ENCODE results near the gene SLC3A2. TPM values are rescaled to one million over a fixed set of nuclear protein-coding genes. Genes with fewer than 3 reads are reported as not detected.

Gene SLC3A2
- total RNA-seq, 1 donor from 2014 or later, result 143 TPM

DNA sequence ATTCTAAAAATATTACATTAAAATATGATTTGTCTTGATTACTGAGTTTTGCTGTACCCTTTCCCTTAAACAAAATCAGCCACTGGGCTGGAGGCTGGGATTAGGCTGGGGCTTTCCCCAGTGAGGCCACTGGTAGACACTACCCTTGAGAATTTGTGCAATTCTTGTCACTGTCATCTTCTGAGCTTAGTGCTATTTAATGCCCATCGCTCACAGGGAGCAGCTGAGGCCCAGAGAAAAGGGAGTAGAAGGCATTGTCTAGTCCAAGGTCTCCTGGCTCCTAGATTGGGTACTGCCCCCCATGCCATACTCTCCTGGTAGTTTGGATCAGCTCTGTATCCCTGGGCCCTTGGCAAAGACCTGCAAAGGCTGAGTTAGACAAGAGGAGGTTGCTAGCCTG, 33.7 kb downstream of the SLC3A2 start:
- Histone ChIP-seq H3K36me3 (no peaks in the 10 kb centered on the region), H3K4me1 (no peaks in the 10 kb centered on the region), H3K27me3 (no peaks in the 10 kb centered on the region), H3K27ac (no peak overlapping the region), H3K4me3 (no peak overlapping the region), H3K9me3 (no peaks in the 10 kb centered on the region)
- no peak for DNase-seq (ENCODE audit: low spot score in 2 of 2)
- TF ChIP-seq, protein P1, sequence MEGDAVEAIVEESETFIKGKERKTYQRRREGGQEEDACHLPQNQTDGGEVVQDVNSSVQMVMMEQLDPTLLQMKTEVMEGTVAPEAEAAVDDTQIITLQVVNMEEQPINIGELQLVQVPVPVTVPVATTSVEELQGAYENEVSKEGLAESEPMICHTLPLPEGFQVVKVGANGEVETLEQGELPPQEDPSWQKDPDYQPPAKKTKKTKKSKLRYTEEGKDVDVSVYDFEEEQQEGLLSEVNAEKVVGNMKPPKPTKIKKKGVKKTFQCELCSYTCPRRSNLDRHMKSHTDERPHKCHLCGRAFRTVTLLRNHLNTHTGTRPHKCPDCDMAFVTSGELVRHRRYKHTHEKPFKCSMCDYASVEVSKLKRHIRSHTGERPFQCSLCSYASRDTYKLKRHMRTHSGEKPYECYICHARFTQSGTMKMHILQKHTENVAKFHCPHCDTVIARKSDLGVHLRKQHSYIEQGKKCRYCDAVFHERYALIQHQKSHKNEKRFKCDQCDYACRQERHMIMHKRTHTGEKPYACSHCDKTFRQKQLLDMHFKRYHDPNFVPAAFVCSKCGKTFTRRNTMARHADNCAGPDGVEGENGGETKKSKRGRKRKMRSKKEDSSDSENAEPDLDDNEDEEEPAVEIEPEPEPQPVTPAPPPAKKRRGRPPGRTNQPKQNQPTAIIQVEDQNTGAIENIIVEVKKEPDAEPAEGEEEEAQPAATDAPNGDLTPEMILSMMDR (IDR thresholded peaks at IDR 0.05), result no peak
- intact Hi-C loops (cut with DNase I), result no loop called here

- H3K9me3 ChIP-seq, result no peaks in the 10 kb centered on the region
- no peak for DNase-seq (ENCODE audit: low spot score in 2 of 2)
- H3K27me3 ChIP-seq, result peaks cover 1% of the 10 kb centered on the region
- H3K27ac ChIP-seq, result no peak overlapping the region
- intact Hi-C loops (cut with DNase I), result no loop called here
- TF ChIP-seq, protein P1 (IDR thresholded peaks at IDR 0.05), result no peak
- H3K4me3 ChIP-seq, result no peak overlapping the region
- no peaks in the 10 kb centered on the region for H3K4me1 ChIP-seq
- no peaks in the 10 kb centered on the region for H3K36me3 ChIP-seq
Measured at GRCh38 chr11:62917906-62918502, 37.3 kb downstream of the SLC3A2 start.

DNA sequence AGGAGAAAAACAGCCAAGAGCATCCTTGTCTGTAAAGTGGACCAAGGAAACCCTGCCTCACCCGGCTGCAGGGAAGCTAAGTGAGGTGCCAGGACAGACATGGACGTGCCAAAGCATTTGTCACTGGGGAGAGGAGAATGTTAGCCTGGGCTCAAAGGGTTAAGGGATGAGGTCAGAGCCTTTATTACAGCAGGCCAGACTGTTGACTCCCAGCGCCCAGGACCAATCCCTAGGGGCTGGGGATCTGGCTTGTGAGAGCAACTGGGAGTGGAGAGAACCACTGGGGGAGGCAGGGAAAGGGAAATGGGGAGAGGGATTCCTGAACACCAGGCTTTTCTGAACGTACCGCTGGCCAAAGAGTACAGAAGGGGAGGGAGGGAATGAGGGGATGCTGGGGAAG, 37.8 kb downstream of the SLC3A2 start:
- intact Hi-C loops (cut with DNase I), result no loop called here
- DNase-seq (ENCODE audit: low spot score in 2 of 2), result no peak

DNA sequence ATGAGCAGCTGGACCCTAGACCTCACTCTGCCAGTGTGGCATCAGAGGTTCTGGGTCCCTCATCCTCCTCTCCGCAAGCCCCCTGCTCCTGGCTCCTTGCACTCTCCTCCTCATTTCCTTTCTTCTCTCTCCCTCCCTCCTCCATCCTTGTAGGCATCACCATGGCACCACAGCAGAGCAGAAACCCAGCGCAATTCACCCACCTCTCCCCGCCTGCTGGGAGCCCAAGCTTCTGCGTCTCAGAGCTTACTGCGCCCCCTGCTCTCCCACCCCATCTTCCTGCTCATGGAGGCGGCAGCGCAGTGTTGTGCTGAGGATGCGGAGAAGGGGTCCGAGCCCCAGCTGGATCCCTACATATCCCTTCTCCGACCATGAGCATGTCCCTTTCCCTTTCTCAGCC, 38.8 kb downstream of the SLC3A2 start:
- Histone ChIP-seq H3K4me1 (peaks cover 0 to 9% of the 10 kb centered on the region in 2 donors), H3K9me3 (no peaks in the 10 kb centered on the region), H3K27me3 (peaks cover 14% of the 10 kb centered on the region), H3K36me3 (no peaks in the 10 kb centered on the region), H3K27ac (no peak overlapping the region), H3K4me3 (no peak overlapping the region)
- TF ChIP-seq, protein P1 (IDR thresholded peaks at IDR 0.05), result no peak
- intact Hi-C loops (cut with DNase I), result no loop called here
- DNase-seq (ENCODE audit: low spot score in 2 of 2), result no peak

More for the DNA sequence above, 37.8 kb downstream of the SLC3A2 start:
- H3K27ac ChIP-seq, result no peak overlapping the region
- peaks cover 6% of the 10 kb centered on the region for H3K27me3 ChIP-seq
- H3K9me3 ChIP-seq, result no peaks in the 10 kb centered on the region
- TF ChIP-seq, protein P1 (IDR thresholded peaks at IDR 0.05), result no peak
- peaks cover 0 to 4% of the 10 kb centered on the region in 2 donors for H3K4me1 ChIP-seq
- H3K4me3 ChIP-seq, result no peak overlapping the region
- no peaks in the 10 kb centered on the region for H3K36me3 ChIP-seq

GRCh38 chr11:62919898-62920640, 39.4 kb downstream of the SLC3A2 start:
- H3K27me3 ChIP-seq, result peaks cover 17% of the 10 kb centered on the region
- intact Hi-C loops (cut with DNase I), result no loop called here
- H3K9me3 ChIP-seq, result no peaks in the 10 kb centered on the region
- no peak overlapping the region for H3K27ac ChIP-seq
- TF ChIP-seq, protein P1 (IDR thresholded peaks at IDR 0.05), result no peak
- H3K4me3 ChIP-seq, result no peak overlapping the region
- H3K36me3 ChIP-seq, result no peaks in the 10 kb centered on the region
- no peak for DNase-seq (ENCODE audit: low spot score in 2 of 2)
- peaks cover 0 to 9% of the 10 kb centered on the region in 2 donors for H3K4me1 ChIP-seq
